ENCODE results near the gene CDK5RAP2.
"Not testable (repeated sequence)": the region's sequence is repeated elsewhere in the genome, so short reads cannot be mapped to it uniquely, and the experiment has no call there.

CDK5RAP2 gene

DNA sequence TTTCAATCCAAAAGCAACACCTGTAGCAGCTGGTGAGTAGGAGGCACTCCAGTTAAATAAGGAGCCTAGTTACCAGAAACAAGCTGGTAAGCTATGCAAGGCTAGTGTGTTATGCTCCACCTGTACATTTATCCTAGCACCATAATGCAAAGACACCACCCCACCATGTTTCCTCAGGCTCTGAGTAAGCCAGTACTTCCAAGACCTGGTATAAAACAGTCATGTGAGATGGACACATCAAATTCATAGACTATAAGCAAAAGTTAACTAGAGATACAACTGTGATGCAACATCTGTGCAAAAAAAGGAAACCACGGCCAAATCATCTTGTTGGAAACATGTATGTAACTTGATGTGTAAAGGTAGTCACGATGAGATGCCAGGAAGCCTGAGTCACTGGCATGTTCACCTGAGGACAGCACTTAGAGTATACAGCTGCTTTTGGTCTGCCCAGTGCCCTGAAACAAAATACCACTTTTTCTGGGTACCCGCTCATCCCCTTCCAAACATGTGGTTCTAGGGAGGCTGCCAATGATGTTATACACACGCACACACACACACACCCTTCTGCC is 66.1 kb downstream of the CDK5RAP2 start:
- no peak for DNase-seq (ENCODE audit: low spot score)

DNA sequence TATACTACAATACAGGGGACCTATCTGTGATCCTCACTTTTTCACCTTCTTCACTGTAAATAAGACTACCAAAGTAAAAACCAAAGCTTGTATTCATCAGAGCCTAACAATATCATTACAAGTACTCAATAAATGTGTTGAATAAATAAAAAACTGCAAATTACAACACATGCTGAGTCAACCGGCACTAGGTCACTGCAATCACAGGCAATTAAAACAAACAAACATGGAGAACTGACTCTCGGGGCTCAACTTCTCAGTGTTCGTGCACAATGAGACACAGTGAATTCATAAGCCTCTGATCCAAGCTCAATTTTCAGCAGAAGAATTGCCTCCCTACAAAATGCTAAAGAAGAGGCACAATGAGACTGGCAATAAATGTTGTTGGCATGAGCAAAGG is 69.2 kb downstream of the CDK5RAP2 start:
- DNase-seq (ENCODE audit: low spot score): no peak

DNA sequence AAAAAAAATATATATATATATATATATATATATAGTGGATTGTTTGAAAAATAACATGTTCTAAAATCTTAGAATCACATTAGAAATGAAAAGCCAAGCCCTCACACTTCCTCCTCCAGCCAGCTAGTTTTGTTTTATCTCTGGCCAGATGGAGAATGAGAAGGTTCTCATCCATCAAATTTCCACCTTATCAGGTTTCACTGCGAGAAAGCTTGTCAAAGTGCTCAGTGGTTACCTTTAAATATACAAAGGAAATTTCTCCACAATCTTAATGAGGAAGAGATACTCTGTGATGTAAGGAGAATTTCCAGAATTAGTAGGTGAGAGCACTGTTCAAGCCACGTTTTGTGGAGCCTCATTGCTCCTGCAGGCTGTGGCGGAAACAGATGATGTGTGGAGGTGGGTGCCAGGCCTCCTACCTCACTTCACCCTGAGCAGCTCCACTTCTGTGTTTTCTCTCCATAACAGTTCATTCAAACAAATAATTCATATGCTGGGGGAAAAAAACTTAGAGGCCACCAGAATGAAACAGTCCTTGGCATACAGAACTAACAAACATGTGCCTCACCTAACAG is 71.9 kb downstream of the CDK5RAP2 start:
- no peak for DNase-seq (ENCODE audit: low spot score)

DNA sequence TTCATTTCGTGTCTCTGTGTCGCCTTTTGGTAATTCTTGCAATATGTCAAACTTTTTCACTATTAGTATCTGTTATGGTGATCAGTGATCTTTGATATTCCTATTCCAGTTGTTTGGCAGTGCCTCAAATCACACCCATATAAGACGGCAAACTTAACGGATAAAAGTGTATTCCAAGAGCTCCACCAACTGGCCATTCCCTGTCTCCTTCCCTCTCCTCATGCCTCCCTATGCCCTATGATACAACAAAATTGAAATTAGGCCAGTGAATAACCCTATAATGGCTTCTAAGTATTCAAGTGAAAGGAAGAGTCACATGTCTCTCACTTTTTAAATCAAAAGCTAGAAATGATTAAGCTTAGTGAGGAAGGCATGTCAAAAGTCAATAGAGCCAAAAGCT is 74.8 kb downstream of the CDK5RAP2 start:
- DNase-seq (ENCODE audit: low spot score): peak; percentile 45

DNA sequence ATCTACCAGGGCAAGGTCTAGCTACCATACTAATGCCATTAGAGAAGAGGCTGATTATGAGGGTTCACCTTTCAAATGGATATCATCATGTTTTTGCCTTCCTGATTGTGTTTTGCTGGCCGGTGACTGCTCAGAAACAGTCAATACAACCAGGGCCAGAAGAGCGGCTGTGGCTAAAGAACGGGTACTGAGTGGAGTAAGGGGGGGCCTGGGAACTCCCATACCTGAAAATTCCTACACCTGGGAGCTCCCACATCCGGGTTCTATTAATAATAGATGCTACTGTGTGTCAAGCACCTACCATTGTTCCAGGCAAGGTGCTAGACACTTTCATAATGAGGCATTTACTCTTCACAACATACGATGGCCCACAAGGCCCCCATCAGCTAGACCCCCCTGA is 79.2 kb downstream of the CDK5RAP2 start:
- DNase-seq (ENCODE audit: low spot score): no peak

DNA sequence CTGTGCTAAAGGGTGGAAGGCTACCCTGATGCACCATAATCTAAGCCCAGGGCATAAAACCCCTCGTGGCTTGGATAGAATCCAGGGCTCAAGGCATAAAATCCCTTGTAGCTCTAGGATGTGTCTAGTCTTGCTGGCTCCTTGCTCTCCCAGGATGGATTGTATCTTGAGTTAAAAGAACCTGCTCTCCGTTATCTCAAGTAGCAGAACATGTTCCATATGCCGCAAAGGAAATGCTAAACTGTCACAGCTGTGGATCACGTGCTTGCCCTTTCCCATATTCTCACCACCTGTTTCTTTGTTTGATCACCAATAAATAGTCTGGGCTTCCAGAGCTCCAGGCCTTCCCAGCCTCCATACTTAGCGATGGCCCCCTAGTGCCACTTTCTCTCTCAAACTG is 82.1 kb downstream of the CDK5RAP2 start:
- not testable (repeated sequence) for DNase-seq (ENCODE audit: low spot score)

DNA sequence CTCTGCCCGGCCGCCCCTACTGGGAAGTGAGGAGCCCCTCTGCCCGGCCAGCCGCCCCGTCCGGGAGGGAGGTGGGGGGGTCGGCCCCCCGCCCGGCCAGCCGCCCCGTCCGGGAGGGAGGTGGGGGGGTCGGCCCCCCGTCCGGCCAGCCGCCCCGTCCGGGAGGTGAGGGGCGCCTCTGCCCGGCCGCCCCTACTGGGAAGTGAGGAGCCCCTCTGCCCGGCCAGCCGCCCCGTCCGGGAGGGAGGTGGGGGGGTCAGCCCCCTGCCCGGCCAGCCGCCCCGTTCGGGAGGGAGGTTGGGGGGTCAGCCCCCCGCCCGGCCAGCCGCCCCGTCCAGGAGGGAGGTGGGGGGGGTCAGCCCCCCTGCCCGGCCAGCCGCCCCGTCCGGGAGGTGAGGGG is 83.5 kb downstream of the CDK5RAP2 start:
- DNase-seq (ENCODE audit: low spot score): not testable (repeated sequence)

DNA sequence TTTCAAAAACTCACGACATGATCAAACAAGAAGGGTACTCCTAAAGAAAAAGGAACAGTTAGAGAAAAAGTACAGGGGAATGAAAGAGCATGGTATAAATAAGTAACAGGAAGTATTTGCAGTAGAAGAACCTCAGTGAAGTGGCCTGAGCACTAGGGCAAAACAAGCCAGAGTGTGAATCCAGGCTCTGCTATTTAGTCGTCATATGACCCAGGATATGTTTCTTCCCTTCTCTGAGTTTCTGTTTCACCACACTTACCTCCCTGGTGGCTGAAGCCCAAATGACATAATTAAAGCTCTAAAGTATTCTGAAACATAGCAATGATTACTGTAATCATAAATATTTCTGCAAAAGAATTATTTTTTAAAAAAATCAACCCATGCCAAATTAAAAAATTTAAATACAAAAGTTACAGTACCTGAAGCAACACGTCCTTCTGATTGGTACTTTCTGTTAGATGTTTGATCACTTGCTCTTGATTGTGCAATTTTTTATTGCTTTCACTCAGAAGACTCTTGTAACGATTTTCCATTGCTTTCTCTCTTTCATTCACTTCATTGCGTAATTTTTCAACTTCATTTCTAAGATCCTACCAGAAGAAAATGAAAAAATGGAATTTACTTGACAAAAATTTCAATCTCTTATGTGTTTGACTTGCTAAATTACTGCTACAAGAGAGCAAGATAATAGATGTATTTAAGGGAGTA is 88.9 kb downstream of the CDK5RAP2 start:
- peak; percentile 22 for DNase-seq (ENCODE audit: low spot score)

DNA sequence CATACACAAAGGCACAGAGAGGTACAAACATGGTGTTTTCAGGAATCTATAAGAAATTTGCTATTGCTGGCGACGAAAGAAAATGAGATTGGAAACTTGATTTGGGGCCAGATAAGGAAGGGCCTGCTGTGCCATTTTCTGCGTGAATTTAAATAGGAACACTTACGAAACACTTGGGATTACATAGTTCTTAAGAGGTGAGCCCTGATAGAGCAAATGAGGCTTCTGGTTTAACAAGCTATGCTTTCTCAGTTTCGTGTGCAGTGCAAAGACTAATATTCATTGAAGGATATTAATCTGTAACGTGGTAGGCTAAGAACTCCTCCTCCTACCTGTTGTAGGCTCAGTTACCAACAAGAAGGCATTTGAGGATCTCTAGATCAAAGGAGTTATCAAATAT is 93.1 kb downstream of the CDK5RAP2 start:
- no peak for DNase-seq (ENCODE audit: low spot score)

DNA sequence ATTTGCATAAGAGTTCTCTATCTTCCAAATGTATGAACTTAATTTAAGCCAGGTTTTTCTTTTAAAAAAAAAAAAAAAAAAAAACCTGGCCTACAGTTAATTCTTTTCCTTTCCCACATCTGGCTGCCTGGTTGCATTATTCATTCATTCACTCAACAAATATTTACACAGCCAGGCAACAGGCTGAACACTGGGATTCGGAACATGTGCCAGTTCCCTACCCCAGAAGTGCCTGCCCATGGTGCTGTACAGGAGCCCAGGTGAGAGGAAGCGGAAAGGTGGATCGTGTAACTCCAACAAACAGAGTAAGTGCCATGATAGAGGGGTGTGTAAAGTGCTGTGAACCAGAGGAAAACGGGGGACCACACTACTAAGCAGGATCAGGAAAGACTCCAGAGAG is 93.6 kb downstream of the CDK5RAP2 start:
- DNase-seq (ENCODE audit: low spot score): peak; percentile 79

DNA sequence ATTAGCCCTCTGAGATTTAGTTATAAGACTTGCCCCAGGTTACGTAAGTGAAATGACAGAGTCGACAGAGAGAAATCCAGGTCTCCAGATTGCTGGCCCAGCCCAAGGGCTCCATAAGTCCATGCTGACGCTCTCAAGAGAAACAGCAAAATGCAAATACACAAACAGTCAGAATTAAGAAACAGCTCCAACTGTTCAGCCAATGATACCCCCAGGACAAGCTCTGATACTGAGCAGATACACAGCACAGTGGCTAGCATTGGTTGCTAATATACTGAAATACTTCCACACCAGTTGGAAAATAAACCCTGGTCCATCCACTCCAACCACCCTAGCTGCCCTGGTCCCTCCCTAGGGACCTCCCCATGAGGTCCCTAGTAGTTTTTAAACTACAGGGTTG is 94.2 kb downstream of the CDK5RAP2 start:
- no peak for DNase-seq (ENCODE audit: low spot score)

DNA sequence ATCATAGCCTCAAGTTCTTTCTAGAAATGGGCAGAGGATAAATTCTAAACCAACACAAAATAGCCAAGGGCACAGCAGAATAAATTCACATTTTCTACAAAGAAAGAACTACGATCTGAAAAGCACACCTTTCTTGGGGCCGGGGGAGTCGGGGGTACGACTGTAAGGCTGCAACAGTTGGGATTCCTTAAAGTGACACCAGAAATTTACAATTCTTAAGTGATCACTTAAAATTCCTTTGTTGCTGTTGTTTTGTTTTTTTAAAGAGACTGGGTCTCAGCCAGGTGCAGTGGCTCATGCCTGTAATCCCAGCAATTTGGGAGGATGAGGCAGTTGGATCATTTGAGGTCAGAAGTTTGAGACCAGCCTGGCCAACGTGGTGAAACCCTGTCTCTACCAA is 95.8 kb downstream of the CDK5RAP2 start:
- no peak for DNase-seq (ENCODE audit: low spot score)

DNA sequence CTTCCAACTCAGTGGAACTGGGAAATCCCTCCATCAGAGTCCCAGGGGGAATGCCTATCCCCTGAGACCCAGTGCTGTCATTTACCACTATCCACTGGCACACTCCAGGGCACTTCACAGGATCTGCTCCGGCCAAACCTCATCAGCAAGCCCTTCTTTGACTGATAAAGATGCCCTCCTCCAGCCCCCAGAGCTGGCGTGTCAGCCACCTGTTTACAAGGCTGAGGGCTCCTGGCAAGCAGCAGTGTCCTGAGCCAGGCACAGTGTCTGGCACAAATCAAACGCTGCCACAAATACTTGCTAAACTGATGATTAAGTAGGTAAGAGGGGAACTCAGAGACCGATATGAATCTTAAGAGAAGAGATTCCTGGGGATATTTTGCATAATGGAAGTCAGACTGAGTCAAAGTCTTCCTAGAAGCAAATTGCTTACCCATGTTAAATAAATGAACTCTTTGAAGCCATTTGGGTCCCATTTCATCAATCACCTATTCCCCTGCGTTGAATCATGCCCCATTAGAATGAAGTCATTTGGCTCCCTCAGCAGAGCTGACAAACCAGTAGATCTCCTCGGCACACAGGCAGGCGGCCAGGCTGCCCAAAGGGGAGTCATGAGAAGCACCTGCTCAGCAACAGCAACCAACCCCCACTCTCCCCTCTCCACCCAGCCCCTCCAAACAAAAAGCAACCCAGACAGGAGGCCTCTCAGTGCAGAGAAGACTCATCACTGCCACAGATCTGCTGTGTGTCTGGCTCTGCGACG is 97.4 kb downstream of the CDK5RAP2 start:
- no peak for DNase-seq (ENCODE audit: low spot score)

DNA sequence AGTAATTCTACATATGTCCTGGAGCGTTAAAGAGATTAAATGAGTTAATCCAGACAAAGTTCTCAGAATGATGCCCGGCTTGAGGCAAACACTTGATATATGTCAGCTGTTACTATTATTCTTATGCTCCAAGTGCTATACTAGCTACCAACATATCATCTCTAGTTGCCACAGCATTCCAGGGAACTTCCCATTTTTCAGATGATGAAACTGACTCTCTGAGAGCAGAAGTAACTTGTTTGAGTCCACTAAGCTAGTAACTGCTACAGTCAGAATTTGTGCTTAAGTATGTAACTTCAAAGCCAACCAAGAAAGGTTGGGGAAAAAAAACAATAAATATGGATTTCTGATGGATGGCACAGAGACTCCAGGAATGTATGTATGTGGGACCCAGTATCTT is 98.1 kb downstream of the CDK5RAP2 start:
- DNase-seq (ENCODE audit: low spot score): no peak

DNA sequence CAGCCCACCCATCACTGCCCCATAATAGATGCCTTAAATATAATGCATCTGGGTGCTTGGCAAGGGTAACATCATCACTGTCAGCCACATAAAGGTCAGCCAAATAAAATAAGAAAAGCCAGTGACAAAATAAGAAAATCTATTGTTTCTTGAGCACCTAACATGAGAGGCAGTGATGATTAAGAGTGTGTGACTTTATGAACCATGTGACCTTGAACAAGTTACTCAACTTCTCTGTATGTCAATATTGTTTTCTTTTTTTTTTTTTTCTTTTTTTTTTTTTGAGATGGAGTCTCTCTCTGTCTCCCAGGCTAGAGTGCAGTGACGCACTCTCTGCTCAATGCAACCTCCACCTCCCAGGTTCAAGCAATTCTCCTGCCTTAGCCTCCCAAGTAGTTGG is 98.7 kb downstream of the CDK5RAP2 start:
- DNase-seq (ENCODE audit: low spot score): no peak

DNA sequence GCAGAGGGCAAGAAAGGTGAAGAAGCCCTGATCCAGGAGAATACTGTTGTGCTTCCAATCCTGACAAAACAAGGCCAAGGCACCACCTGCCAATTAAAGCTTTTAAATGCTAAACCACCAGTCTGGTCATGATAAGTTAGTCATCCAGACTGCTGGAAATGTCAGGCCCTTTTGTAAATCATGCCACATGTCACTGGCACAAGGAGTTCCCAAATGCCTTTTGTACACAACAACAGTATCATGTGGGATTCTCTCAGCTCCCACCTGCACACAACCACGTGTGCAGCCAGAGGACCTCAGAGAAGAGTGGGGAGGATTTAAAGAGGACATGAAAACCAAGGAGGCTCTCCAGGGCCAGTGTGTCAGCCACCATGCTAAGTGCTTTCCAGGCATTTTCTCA is 99.3 kb downstream of the CDK5RAP2 start:
- DNase-seq (ENCODE audit: low spot score): peak; percentile 24

DNA sequence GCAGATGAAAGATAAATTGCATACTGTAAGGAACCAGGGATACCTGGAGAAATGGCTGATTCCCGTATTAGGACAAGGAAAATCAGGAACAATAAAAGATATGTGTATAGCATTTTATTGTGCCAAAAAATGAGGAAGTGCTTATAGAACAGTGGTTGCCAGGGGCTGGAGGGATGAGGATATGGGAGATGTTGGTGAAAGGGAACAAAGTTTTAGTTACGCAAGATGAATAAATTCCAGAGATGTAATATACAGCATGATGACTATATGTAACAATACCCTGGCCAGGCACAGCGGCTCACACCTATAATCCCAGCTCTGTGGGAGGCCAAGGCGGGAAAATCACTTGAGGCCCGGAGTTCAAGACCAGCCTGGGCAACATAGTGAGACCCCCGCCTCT is 101.8 kb downstream of the CDK5RAP2 start:
- DNase-seq (ENCODE audit: low spot score): no peak

DNA sequence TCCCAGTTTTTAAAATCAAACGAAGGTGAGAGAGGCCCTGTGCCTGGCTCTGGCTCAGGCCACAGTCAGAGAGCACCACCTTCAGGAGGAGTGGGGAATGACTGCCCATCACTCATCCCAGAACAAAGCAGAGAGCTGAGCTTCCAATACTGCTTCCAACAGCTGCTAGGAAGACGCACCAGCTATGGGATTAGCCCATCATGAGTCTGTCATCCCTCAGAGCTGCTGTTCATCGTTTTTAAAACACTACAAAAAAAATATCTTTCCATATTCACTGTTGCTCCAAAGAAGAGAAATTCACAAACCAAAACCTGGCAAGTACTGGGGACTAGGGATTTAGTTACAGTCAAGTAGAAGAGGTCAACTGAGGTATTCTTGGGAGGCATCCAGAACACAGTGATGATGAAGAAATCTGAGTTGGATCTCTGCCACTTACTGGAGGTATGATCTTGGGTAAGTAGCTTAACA is 102.4 kb downstream of the CDK5RAP2 start:
- DNase-seq (ENCODE audit: low spot score): peak; percentile 80

DNA sequence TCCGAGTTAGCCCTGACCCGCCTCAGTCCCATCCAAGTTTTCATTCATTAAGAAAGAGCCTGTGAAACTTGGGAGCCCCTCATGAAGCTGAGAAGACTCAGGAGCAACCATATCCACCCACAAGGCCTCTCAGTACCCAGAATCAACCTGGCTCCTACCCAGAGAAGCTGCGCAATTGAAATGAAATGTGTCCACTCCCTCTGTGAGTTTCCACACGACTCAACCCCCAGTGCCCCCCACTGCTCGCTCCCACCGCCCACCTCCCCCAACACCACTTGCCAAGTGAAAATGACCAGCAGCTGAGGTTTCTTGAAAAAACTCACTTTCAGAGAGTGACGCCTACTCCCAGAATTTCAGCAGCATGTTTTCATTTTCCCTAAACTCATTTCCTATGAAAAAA is 104.6 kb downstream of the CDK5RAP2 start:
- peak; percentile 86 for DNase-seq (ENCODE audit: low spot score)

DNA sequence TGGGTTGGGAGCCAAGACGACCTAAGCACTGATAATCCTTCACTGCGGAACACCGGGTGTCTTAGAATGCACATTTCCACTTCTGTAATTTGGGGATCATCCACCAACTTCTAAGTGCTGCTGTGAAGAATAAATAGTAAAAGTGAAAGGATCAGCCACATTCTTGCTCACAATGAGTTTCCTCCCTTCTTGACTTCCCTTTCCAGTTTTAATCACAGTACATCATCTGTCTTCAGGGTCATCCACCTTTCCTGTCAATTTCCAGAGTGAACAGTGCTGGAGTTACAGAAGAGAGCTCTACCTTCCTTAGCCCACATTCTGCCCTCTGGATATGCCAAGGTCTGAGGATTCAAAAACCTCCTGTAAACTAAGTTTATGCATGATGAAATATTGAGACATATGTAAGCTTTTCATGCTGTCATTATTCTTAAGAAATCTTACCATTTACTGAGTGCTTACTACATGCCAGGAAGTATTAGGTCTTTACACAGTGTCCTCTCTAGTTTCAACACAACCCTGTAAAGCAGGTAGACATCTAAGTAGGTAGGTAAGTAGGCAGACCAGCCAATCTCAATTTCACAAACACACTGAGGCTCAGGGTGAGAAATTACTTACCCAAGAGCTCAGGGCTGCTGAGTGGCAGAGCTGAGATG is 105.2 kb downstream of the CDK5RAP2 start:
- DNase-seq (ENCODE audit: low spot score): peak; percentile 19

DNA sequence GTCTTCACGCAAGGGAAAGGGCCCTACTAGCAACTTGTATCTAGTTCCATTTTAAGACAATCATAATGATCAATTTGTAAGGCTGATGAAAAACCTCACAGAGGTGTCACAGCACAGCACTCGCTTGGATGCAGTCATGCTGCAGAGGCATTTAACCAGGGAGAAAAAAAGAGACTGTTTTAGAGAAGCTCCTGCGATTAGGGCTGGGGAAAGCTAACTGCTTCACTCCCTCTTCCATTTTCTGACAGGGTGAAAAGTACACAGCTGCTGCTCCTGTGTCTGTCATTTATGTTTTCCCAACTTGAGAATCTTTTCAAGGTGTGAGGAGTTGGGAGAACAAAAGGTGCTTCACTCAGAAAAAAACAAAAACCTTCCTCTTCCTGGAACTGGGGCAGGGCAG is 106.4 kb downstream of the CDK5RAP2 start:
- DNase-seq (ENCODE audit: low spot score): no peak

DNA sequence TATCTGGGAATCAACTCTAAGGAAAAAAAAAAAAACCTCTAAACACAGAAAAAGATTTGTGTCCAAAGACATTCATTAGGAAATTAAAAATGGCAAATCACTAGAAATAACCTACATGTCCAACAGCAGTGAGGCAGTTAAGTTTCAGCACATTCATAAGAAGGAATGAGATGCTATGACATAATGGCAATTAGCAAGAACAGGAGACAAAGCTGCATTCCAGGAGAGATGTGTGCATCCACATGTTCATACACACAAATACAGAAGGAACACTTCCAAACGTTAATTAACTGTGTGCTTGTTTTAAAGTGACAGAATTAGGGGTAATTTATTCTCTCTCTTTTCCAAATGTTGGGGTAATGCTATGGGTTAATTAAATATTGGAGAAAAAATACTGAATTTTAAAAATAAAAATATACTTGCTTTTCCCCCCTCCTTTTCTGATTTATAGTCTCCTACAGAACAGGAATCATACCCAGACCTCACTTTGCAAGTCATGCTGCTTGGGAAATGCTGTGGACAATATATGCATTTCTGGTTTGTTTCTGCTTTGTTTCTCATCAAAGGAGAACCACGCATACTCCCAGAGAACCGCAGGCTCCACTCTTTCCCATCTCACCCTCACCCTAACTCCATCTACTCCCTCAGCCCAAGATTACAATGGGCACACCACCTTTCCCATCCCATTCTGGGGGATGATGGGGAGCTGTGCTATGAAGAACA is 114.1 kb downstream of the CDK5RAP2 start:
- DNase-seq (ENCODE audit: low spot score): no peak
